Gastrocnemius medialis (tissue), 4 donors: Measurements from ENCODE around the gene KIAA0319L.

ENCODE experiments used
- POLR2A ChIP-seq, 2 donors: fragments of 450-650 bp; IDR thresholded peaks; one replicate each; pipeline ENCODE4 v1.6.1; 2017; ENCODE audit warnings: antibody characterized with exemption in 2 of 2, mild to moderate bottlenecking in 2 of 2, moderate library complexity in 2 of 2
- TF ChIP-seq, protein P1 (sequence below), 5 experiments: fragments of 450-650 bp in 3 of 5; fragments of 200-600 bp in 2 of 5; sonication (generic) in 2 of 5; IDR thresholded peaks in 4 of 5; conservative IDR thresholded peaks in 1 of 5; 1 replicate in 4 of 5; 2 replicates in 1 of 5; pipeline ENCODE4 v1.5.1; 2016 to 2019; ENCODE audit warnings: antibody characterized with exemption in 5 of 5, mild to moderate bottlenecking in 3 of 5, moderate library complexity in 3 of 5

DNA sequence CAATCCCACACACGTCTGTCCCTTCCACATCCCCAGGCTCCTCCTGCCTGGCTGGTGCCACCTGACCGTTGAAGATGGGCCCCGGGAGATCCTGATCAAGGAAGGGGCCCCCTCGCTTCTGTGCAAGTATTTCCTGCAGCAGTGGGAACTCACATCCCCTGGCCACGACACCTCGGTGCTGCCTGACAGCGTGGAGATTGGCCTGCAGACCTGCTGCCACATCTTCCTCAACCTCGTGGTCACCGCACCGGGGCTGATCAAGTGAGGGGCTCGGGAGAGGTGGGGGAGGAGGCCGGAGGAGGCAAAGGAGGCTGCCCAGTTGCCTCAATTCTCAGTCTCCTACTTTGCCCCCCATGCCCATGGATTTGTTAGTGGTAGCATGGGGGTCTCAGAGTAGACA is 6.0 kb upstream of the KIAA0319L start:
- no peak for TF ChIP-seq POLR2A (IDR thresholded peaks at IDR 0.05)
- TF ChIP-seq, protein P1, sequence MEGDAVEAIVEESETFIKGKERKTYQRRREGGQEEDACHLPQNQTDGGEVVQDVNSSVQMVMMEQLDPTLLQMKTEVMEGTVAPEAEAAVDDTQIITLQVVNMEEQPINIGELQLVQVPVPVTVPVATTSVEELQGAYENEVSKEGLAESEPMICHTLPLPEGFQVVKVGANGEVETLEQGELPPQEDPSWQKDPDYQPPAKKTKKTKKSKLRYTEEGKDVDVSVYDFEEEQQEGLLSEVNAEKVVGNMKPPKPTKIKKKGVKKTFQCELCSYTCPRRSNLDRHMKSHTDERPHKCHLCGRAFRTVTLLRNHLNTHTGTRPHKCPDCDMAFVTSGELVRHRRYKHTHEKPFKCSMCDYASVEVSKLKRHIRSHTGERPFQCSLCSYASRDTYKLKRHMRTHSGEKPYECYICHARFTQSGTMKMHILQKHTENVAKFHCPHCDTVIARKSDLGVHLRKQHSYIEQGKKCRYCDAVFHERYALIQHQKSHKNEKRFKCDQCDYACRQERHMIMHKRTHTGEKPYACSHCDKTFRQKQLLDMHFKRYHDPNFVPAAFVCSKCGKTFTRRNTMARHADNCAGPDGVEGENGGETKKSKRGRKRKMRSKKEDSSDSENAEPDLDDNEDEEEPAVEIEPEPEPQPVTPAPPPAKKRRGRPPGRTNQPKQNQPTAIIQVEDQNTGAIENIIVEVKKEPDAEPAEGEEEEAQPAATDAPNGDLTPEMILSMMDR (IDR thresholded peaks at IDR 0.05 in 4 of 5, conservative IDR thresholded peaks at IDR 0.05 in 1 of 5) = no peak
